GM04504 (cell line): ENCODE measurements around the gene N4BP2L1.
"Not testable (repeated sequence)": the region's sequence is repeated elsewhere in the genome, so short reads cannot be mapped to it uniquely, and the experiment has no call there.

ENCODE experiments used
- DNase-seq: peaks from one replicate; pipeline ENCODE4 v3.0.0-alpha.2; 2012; ENCODE audit warnings: low read depth

Gene N4BP2L1

DNA sequence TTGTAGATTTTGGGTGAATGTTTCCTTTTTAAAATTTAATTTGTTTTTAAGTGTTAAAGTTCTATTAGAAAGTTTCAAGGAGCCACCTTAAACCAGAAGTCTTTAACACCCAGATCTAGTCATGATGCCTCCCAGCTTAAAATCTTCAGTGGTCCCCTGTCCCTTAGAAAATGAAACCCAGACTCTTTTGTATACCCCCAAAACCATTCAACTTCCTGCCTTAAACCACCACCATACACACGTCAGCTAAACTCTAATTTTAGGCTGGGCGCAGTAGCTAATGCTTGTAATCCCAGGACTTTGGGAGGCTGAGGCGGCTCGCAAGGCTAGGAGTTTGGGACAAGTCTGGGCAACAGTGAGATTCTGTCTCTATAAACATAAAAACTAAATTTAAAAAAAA is 37.9 kb downstream of the N4BP2L1 start:
- no peak for DNase-seq

DNA sequence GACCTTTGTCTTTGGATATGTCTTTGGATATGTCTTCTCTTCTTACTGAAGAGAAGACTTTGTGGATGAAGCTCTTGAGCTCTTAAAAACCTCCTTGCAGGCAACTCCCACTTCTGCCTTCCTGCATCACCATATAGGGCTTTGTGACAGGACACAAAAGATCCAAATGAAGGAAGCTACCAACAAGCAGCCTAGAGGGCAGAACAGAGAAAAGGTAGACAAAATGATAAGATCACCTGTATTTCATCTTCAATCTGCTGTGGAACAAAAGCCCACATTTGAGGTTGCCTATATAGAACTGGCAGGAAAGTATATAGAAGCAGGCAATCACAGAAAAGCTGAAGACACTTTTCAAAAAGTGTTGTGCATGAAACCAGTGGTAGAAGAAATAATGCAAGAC is 42.5 kb downstream of the N4BP2L1 start:
- DNase-seq, result no peak

DNA sequence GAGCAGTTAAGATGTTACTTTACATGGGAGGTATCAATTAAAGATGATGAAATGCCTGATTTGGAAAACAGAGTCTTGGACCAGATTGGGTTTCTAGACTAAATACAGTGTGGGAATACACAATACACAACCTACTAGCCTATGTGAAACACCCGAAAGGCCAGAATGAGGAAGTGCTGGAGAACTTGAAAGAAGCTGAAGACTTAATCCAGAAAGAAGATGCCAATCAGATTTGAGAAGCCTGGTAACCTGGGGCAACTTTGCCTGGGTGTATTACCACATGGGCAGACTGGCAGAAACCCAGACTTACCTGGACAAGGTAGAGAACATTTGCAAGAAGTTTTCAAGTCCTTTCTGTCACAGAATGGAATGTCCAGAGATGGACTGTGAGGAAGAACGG is 43.2 kb downstream of the N4BP2L1 start:
- DNase-seq, result no peak

DNA sequence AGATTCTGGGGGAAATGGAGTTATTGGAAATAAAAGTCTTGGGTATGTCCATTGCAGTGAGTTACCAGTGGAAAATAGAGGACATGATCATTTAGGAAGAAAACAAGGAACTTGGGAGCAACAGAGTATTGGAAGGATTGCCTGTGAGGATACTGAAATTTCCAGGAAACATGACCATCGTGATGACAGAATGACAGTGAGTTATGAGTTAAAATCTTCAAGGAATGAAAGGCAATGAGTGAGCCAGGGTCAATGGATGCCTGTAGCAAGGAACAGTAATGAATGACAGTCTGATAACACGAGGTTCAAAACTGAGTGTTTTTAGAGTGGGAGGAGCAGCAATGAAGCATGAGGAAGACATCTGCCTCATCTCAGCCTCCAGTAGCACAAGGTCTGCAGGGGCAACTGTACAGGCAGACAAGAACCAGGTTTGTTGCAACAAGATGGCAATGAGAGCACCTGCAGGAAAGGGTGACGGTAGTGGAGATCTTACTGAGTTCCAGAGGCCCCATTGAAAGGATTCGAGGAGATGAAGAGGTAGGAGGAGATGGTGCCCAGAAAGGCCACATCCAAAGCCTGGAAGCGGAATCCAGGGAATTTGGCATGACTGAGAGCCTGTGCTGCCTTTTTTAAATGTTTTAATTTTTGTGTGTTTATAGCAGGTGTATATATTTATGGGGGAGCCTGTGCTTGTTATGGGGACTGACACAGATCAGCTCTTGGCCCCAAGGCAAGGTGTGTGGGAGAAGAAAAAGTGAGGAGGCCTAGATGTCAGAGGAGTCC is 43.9 kb downstream of the N4BP2L1 start:
- DNase-seq, result no peak

DNA sequence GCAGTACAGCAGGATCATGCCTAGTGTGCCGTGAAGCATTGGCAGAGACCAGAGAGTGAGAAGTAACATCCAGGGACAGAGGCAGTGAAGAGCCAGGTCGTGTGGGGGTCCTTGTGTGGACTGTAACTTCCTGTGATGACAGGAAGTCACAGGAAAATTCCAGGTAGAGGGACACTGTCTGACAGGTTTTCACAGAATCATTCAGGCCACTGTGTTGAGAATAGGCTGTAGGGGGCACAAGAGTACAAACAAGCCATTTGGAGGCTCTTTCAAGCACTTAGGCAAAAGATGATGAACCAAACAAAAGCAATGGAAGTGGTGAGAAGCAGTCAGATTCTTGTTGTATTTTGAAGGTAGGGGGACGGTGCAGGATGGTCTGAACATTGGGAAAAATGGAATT is 46.4 kb downstream of the N4BP2L1 start:
- no peak for DNase-seq

DNA sequence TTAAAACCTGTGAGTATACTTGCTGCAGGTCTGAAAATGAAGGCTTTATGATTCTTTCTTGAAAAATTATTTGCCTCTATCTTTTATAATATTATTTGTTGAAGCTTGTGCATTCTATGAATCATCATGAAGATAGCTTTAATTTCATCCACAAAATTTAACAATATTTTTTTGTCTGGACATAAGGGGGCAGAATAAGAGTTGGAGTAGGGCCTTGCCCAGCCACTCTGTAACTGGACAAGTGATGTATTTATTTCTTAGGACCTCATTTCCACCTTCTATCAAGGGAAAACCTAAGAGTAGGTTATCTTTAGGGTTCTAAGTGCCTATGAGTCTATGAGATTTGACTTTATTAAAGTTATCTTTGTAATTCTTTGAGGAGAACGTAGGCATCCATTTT is 49.9 kb downstream of the N4BP2L1 start:
- no peak for DNase-seq

DNA sequence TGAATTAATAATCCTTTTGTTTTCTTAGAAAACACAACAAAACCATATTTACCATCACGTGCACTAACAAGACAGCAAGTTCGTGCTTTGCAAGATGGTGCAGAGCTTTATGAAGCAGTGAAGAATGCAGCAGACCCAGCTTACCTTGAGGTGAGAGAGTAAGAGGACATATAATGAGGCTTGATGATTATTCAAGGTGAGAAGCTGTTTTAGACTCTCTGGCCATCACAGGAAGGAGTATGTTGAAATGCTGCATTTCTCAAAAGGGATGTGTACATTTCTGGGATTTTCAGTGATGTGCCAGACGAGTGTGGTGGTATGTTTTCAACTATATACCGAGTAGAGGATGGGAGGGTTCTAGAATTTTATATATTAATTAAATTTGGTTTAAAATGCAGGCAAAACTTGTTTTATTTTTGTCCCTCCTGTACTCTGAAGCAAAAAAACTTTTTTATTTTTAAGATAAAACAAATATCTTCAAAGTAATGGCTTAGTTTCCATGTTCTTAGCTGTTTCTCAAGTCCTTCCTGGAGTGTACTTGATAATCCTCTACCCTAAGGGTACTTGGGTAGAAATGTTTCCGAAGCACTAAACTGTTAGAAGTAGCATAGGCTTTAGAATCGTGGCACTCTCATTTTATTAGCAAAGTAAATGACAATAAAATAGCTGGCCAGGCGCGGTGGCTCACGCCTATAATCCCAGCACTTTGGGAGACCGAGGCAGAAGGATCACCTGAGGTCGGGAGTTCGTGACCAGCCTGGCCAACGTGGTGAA is 51.1 kb downstream of the N4BP2L1 start:
- no peak for DNase-seq

DNA sequence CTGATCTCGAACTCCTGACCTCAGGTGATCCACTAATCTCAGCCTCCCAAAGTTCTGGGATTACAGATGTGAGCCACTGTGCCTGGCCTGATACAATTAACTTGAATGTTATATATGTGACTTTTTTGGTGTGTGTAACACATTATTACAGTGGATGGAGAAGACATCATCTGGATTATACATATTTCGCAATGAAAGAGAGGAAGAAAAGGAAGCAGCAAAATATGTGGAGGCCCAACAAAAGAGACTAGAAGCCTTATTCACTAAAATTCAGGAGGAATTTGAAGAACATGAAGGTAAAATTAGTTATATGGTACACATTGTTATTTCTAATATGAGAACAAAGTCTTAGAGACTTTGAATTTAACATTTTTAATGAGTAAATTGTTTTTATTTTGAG is 57.1 kb downstream of the N4BP2L1 start:
- DNase-seq, result no peak

DNA sequence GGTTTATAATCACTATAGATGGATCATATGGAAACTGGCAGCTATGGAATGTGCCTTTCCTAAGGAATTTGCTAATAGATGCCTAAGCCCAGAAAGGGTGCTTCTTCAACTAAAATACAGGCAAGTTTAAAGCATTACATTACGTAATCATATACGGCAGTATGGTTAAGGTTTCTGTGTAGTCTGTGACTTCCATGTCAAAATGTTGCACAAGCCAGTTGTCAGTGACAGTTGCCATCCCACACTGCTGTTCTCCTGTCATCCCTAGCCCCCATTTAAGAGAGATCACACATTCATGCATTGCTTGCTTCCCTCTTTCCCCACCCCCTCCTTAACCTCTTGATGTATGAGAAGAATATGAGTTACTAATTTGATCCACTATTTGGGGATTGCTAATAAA is 65.4 kb downstream of the N4BP2L1 start:
- no peak for DNase-seq

DNA sequence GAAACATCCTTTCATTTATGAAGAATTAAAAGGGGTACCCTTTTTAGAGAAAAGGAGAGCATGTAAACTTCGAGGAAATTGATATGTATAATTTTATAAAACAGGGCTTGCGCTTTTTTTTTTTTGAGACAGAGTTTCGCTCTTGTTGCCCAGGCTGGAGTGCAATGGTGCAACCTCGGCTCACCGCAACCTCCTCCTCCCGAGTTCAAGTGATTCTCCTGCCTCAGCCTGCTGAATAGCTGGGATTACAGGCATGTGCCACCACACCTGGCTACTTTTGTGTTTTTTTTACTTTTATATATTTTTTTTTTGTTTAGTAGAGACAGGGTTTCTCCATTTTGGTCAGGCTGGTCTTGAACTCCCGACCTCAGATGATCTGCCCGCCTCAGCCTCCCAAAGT is 72.0 kb downstream of the N4BP2L1 start:
- DNase-seq, result not testable (repeated sequence)

DNA sequence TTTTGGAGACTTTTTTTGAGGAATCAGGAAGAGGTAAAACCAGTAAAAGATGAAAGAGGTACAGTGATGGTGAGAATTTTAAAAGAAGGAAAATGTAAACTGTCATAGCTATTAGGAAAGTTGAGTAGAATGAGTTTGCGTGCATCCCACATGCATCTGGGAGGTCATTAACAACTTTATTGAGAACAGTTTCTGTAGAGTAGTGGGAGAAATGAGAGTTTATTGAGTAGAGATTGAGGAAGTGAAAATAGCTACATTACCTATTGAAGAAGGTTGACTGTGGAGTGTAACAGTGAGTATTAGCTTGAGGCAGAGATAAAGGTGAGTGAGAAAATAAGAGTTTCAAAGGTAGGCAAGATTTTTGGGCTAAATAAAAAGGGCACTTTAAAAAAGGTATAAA is 73.9 kb downstream of the N4BP2L1 start:
- no peak for DNase-seq

DNA sequence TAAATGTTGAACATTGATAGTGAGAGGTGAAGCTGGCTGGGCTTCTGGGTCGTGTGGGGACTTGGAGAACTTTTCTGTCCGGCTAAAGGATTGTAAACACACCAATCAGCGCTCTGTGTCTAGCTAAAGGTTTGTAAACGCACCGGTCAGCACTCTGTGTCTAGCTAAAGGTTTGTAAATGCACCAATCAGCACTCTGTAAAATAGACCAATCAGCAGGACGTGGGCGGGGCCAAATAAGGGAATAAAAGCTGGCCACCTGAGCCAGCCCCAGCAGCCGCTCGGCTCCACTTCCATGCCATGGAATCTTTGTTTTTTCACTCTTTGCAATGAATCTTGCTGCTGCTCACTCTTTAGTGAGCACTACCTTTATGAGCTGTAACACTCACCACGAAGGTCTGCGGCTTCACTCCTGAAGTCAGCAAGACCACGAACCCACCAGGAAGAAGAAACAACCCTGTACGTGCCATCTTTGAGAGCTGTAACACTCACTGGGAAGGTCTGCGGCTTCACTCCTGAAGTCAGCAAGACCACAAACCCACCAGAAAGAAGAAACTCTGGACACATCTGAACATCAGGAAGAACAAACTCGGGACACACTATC is 77.0 kb downstream of the N4BP2L1 start:
- not testable (repeated sequence) for DNase-seq
